Peyer's patch (tissue), 4 donors: Measurements from ENCODE around the gene MORN5.

Experiments used
- POLR2A ChIP-seq, 2 donors: fragments of 450-650 bp; IDR thresholded peaks; one replicate each; pipeline ENCODE4 v1.5.1; 2017; ENCODE audit warnings: antibody characterized with exemption in 2 of 2, mild to moderate bottlenecking in 2 of 2, moderate library complexity in 2 of 2
- TF ChIP-seq, protein P1 (sequence below), 6 experiments: fragments of 450-650 bp in 4 of 6; fragments of 200-600 bp in 2 of 6; sonication (generic) in 1 of 6; IDR thresholded peaks; one replicate each; pipeline ENCODE4 v1.5.1; 2017 to 2019; ENCODE audit warnings: antibody characterized with exemption in 6 of 6, mild to moderate bottlenecking in 3 of 6, moderate library complexity in 1 of 6

DNA sequence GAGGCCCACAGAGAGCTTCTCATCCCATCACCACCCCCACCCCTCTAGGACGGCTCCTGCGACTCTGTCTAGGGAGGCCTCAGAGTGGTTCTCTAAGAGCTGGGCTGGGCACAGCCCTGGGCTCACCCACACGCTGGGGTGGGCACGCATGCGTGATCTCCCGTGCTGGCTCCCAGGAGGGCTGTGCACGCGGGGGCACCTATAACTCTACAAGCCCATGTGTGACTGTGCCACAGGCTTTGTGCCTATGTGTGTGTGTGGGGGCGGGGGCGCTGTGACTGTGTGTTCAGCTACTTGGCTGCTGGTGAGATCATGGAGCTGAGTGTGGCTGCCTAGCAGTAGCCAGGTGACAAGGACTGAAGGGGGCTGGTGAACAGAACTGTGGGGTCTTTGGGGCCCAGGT, 32.3 kb upstream of the MORN5 start:
- TF ChIP-seq, protein P1, sequence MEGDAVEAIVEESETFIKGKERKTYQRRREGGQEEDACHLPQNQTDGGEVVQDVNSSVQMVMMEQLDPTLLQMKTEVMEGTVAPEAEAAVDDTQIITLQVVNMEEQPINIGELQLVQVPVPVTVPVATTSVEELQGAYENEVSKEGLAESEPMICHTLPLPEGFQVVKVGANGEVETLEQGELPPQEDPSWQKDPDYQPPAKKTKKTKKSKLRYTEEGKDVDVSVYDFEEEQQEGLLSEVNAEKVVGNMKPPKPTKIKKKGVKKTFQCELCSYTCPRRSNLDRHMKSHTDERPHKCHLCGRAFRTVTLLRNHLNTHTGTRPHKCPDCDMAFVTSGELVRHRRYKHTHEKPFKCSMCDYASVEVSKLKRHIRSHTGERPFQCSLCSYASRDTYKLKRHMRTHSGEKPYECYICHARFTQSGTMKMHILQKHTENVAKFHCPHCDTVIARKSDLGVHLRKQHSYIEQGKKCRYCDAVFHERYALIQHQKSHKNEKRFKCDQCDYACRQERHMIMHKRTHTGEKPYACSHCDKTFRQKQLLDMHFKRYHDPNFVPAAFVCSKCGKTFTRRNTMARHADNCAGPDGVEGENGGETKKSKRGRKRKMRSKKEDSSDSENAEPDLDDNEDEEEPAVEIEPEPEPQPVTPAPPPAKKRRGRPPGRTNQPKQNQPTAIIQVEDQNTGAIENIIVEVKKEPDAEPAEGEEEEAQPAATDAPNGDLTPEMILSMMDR (IDR thresholded peaks at IDR 0.05): no peak
- TF ChIP-seq POLR2A (IDR thresholded peaks at IDR 0.05): no peak
